Left forelimb (tissue), 1 donor: ENCODE data around the gene DMBT1.
"Not testable (repeated sequence)": the region's sequence is repeated elsewhere in the genome, so short reads cannot be mapped to it uniquely, and the experiment has no call there.

Experiments used
- DNase-seq: peaks from one replicate; pipeline ENCODE4 v3.0.0-alpha.2; 2018; ENCODE audit warnings: low spot score

Gene DMBT1

DNA sequence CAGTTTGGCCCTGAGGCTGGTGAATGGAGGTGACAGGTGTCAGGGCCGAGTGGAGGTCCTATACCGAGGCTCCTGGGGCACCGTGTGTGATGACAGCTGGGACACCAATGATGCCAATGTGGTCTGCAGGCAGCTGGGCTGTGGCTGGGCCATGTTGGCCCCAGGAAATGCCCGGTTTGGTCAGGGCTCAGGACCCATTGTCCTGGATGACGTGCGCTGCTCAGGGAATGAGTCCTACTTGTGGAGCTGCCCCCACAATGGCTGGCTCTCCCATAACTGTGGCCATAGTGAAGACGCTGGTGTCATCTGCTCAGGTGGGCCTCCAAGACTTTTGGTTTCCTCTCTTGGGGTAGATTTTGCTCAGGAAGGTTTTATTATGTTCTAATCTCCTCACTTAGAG is 25.5 kb downstream of the DMBT1 start:
- not testable (repeated sequence) for DNase-seq

DNA sequence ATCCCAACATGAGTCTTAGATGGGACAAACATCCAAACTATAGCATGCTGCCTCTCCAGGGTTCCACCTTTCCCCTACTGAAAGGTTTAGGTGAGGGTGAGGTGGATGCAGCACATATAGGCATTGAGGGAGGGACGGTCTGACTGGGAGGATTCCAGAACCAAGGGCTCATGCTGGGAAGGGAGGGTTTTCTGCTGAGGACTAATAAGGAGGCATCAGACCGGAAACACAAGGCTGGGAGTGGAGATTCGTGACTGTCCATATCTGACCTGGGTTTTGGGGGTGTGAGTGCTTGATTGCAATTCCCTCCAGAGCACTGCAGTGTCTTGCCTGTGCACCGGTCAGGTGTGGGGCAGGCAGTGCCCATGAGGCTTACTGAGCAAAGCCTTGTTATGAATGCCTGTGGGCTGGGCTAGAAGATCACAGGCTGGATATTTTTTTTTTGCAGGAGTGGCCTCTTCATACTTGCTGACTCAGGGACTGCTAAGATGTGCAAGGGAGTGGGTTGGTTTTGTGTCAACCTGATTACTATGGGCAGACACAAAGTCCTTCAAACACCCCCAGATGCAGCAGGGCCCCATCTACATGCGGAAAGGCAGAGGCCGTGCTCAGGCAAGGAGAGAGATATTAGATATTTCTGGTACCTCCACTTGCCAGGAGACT is 26.7 kb downstream of the DMBT1 start:
- no peak for DNase-seq

GRCh38 chr10:122588381-122588780 is 27.8 kb downstream of the DMBT1 start:
- DNase-seq, result no peak

GRCh38 chr10:122590153-122590552 is 29.6 kb downstream of the DMBT1 start:
- DNase-seq, result no peak

- no peak for DNase-seq
These were observed 31.2 kb downstream of the DMBT1 start for GRCh38 chr10:122591736-122592135.

DNA sequence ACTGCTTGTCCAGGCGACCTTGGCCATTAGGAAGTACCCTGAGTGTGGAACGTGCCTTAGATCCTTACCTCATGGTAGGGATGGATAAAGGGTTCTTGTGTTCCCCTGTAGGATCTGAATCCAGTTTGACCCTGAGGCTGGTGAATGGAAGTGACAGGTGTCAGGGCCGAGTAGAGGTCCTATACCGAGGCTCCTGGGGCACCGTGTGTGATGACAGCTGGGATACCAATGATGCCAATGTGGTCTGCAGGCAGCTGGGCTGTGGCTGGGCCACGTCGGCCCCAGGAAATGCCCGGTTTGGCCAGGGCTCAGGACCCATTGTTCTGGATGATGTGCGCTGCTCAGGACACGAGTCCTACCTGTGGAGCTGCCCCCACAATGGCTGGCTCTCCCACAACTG is 31.6 kb downstream of the DMBT1 start:
- DNase-seq, result no peak

- no peak for DNase-seq
These were observed 57.1 kb downstream of the DMBT1 start for GRCh38 chr10:122617476-122618270.

GRCh38 chr10:122618461-122619165 is 58.1 kb downstream of the DMBT1 start:
- no peak for DNase-seq

DNA sequence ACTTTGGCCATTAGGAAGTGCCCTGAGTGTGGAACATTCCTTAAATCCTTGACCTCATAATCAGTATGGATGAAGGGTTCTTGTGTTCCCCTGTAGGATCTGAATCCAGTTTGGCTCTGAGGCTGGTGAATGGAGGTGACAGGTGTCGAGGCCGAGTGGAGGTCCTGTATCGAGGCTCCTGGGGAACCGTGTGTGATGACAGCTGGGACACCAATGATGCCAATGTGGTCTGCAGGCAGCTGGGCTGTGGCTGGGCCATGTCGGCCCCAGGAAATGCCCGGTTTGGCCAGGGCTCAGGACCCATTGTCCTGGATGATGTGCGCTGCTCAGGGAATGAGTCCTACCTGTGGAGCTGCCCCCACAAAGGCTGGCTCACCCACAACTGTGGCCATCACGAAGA is 60.4 kb downstream of the DMBT1 start:
- not testable (repeated sequence) for DNase-seq

- no peak for DNase-seq
These were observed 64.0 kb downstream of the DMBT1 start for GRCh38 chr10:122624546-122624945.

- no peak for DNase-seq
These were observed 70.0 kb downstream of the DMBT1 start for GRCh38 chr10:122630526-122630925.

DNA sequence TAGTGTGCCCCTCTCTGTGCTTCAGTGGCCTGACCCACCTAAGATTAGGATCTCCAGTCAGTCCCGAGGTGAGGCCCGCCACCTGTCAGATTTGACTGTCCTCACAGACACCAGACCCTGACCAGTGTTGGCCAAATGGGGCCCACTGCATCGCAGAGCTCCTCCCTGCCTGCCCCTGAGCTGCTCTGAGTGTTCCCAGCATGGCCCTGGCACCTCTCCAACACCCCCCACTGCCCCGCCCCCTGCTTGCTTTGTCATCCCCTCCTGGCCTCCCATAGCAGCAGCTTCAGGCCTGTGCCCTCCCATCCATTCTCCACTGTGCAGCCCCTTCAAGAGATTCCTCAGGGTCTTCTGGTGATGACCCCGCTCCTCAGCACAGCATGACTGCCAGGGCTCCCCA is 71.5 kb downstream of the DMBT1 start:
- DNase-seq, result no peak

DNA sequence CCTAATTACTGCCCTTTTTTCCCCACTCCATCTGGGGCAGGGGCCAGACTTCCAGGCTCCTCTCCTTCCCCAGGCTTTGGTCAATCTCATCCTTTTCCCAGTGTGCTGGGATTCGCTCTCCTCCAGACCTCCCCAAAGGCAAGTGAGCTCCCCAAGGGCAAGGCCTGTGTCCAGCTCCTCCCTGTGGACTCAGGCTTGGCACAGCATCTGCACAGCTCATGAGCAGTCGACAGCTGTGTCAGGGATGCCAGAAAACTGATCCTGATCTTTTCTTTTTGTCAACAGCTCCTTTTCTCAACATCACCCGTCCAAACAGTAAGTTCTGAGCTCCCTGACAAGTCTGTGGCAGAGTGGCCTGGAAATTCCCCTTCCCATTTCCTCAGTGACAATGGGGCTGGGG is 72.0 kb downstream of the DMBT1 start:
- DNase-seq, result no peak

DNA sequence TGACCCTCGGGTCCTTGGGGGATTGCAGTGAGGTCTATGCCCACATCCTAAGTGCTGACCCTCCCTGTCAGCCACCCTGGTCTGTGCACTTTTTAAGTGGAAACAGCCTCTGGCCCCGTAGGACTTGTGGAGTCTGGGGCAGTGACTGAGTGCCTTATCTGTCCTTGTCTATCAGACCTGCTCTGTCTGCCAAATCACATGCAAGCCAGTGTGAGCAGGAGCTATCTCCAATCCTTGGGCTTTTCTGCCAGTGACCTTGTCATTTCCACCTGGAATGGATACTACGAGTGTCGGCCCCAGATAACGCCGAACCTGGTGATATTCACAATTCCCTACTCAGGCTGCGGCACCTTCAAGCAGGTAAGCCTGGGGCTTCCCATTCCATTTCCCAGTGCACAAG is 76.4 kb downstream of the DMBT1 start:
- DNase-seq, result no peak

DNA sequence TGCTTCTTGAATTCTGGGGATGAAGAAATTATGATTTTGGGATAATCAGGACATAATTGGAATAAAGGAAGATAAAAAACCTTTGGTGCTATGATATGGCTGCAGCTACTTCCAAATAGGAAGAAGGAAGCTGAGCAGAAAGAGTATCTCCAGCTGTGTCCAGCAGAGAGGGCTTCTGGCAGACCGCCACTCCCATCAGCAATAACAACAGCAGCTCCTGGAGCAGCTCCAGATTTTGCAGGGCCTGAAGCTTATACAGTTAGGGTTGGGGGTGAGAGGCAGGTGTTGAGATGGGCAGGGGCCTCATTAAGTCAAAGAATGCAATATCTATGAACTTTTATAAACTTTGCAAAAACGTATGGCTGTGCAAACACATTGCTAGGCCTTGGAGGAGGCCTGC is 76.8 kb downstream of the DMBT1 start:
- no peak for DNase-seq

DNA sequence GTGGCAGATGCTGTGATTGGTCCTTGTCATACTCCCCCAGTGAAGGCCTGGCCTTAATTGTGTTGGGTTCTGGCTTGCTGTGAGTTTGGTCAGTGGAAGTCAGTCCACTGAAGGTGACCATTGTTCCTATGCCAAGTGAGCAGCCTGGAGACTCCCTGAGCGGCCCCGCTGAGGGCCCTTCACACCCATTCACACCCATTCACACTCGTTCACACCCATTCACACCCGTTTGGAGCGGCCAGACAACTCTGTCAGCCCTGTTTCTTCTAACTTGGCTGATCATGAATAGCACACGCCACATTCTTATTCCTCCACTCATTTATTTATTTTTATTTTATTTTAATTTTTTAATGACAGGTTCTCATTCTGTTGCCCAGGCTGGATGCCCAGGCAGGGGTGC is 77.6 kb downstream of the DMBT1 start:
- DNase-seq, result no peak

- no peak for DNase-seq
These were observed 79.2 kb downstream of the DMBT1 start for GRCh38 chr10:122639801-122640200.

GRCh38 chr10:122640921-122641320 is 80.4 kb downstream of the DMBT1 start:
- no peak for DNase-seq

GRCh38 chr10:122642726-122643605 is 82.4 kb downstream of the DMBT1 start:
- DNase-seq, result no peak

- no peak for DNase-seq
These were observed 83.5 kb downstream of the DMBT1 start for GRCh38 chr10:122643931-122644534.

GRCh38 chr10:122646511-122647382 is 86.2 kb downstream of the DMBT1 start:
- no peak for DNase-seq
